Measurements from ENCODE around the gene MTHFD1.

Gene MTHFD1

GRCh38 chr14:64501411-64502171 is 113.4 kb downstream of the MTHFD1 start:
- no peak for DNase-seq

GRCh38 chr14:64502456-64502855 is 114.3 kb downstream of the MTHFD1 start:
- no peak for DNase-seq

GRCh38 chr14:64502887-64503433 is 114.8 kb downstream of the MTHFD1 start:
- peak in 1 of 2 experiments; percentile 30 for DNase-seq

GRCh38 chr14:64503434-64504309 is 115.5 kb downstream of the MTHFD1 start, which contains the start of gene ZBTB25:
Gene ZBTB25 (minus strand): TSS chr14:64503838. CDS start chr14:64490533, 13,305 bp downstream.
- peak; percentile 79 to 96 for DNase-seq

- DNase-seq, result peak; percentile 68 to 82
Observed at GRCh38 chr14:64504310-64504896, 116.2 kb downstream of the MTHFD1 start, which contains the start of gene ZBTB1. Gene ZBTB1 (plus strand): TSS chr14:64504770. CDS start chr14:64521505, 16,735 bp downstream.

- peak; percentile 77 to 88 for DNase-seq
Observed at GRCh38 chr14:64504897-64505794, 117.0 kb downstream of the MTHFD1 start.

GRCh38 chr14:64506721-64507120 is 118.6 kb downstream of the MTHFD1 start:
- DNase-seq, result no peak

- DNase-seq, result no peak
Observed at GRCh38 chr14:64507376-64508156, 119.4 kb downstream of the MTHFD1 start.

- no peak for DNase-seq
Observed at GRCh38 chr14:64508215-64508776, 120.1 kb downstream of the MTHFD1 start.

- DNase-seq, result no peak
Observed at GRCh38 chr14:64509036-64509435, 120.9 kb downstream of the MTHFD1 start.

Data from NCI-H446 (cell line).